Calu3 (cell line): ENCODE measurements around the gene LGMN. TPM values are rescaled to one million over a fixed set of nuclear protein-coding genes. Genes with fewer than 3 reads are reported as not detected.

ENCODE experiments used
- BruUV-seq: library from RNA; stranded (reverse); fragments of 400-500 nt; replicated peaks from 2 replicates; lab custom pipeline; 2021; lab: Mats Ljungman, UMichigan
- CTCF ChIA-PET: fragments of 300-600 bp; sonication (Branson Sonifier 250); formaldehyde crosslinking; loops from one replicate; lab custom pipeline; 2022; ENCODE audit warnings: antibody characterized with exemption; lab: Charles Lee
- DNase-seq: peaks from one replicate; pipeline ENCODE4 v3.0.0; 2022
- H3K27ac Mint-ChIP-seq: one replicate; pipeline ENCODE4 v1.8.0; 2022; ENCODE audit warnings: mixed read lengths; ENCODE audit not compliant: unreplicated experiment
- H3K27me3 Mint-ChIP-seq: one replicate; pipeline ENCODE4 v1.8.0; 2022; ENCODE audit warnings: mixed read lengths; ENCODE audit not compliant: unreplicated experiment
- H3K36me3 Mint-ChIP-seq: one replicate; pipeline ENCODE4 v1.8.0; 2022; ENCODE audit warnings: mild to moderate bottlenecking, moderate library complexity, mixed read lengths; ENCODE audit not compliant: insufficient read depth, unreplicated experiment
- H3K4me1 Mint-ChIP-seq: one replicate; pipeline ENCODE4 v1.8.0; 2022; ENCODE audit warnings: mild to moderate bottlenecking, low read depth, mixed read lengths; ENCODE audit not compliant: unreplicated experiment
- H3K4me3 Mint-ChIP-seq: one replicate; pipeline ENCODE4 v1.8.0; 2022; ENCODE audit warnings: mild to moderate bottlenecking, low read depth, moderate library complexity, mixed read lengths; ENCODE audit not compliant: unreplicated experiment
- H3K9me3 Mint-ChIP-seq: one replicate; pipeline ENCODE4 v1.8.0; 2022; ENCODE audit warnings: low read depth, mixed read lengths; ENCODE audit not compliant: unreplicated experiment
- CTCF ChIP-seq: fragments of 200-600 bp; IDR thresholded peaks from one replicate; pipeline ENCODE4 v1.8.0; 2022; ENCODE audit warnings: antibody characterized with exemption; ENCODE audit not compliant: unreplicated experiment
- intact Hi-C: fragments of 100-400 bp; cut with micrococcal nuclease; formaldehyde crosslinking; loops from one replicate; pipeline ENCODE4 v1.10.0; 2022; ENCODE audit not compliant: unreplicated experiment
- total RNA-seq: library from RNA; stranded (reverse); gene quantifications from 2 replicates; pipeline ENCODE4 v1.2.3, GENCODE V29; 2022

Gene LGMN
- total RNA-seq, 1 experiment from 2014 or later: 64.9 TPM

GRCh38 chr14:92703516-92703915 lies 44.9 kb downstream of the LGMN start:
- CTCF ChIA-PET: no interaction called here
- no TSS peak for BruUV-seq
- Mint-ChIP-seq H3K36me3 (peaks cover 14% of the 10 kb centered on the region), H3K4me1 (no peaks in the 10 kb centered on the region), H3K27ac (no peak overlapping the region), H3K4me3 (no peak overlapping the region), H3K27me3 (no peaks in the 10 kb centered on the region), H3K9me3 (no peaks in the 10 kb centered on the region)
- intact Hi-C loops: no loop called here
- DNase-seq: no peak
- TF ChIP-seq CTCF: no peak

GRCh38 chr14:92702441-92702918 lies 45.9 kb downstream of the LGMN start:
- no peaks in the 10 kb centered on the region for H3K4me1 Mint-ChIP-seq
- H3K27ac Mint-ChIP-seq: no peak overlapping the region
- no peak for TF ChIP-seq CTCF
- no peaks in the 10 kb centered on the region for H3K9me3 Mint-ChIP-seq
- intact Hi-C loops: no loop called here
- CTCF ChIA-PET: no interaction called here
- H3K27me3 Mint-ChIP-seq: peaks cover 7% of the 10 kb centered on the region
- no TSS peak for BruUV-seq
- H3K36me3 Mint-ChIP-seq: peaks cover 14% of the 10 kb centered on the region
- H3K4me3 Mint-ChIP-seq: no peak overlapping the region
- DNase-seq: no peak

- no peaks in the 10 kb centered on the region for H3K9me3 Mint-ChIP-seq
- peaks cover 14% of the 10 kb centered on the region for H3K27me3 Mint-ChIP-seq
- no peak for TF ChIP-seq CTCF
- CTCF ChIA-PET: no interaction called here
- no peaks in the 10 kb centered on the region for H3K4me1 Mint-ChIP-seq
- no peak overlapping the region for H3K27ac Mint-ChIP-seq
- DNase-seq: no peak
- no TSS peak for BruUV-seq
- H3K4me3 Mint-ChIP-seq: no peak overlapping the region
- peaks cover 14% of the 10 kb centered on the region for H3K36me3 Mint-ChIP-seq
- intact Hi-C loops: no loop called here
These were observed 46.6 kb downstream of the LGMN start for GRCh38 chr14:92701826-92702225.

GRCh38 chr14:92698393-92698792 lies 50.0 kb downstream of the LGMN start:
- Mint-ChIP-seq H3K36me3 (peaks cover 3% of the 10 kb centered on the region), H3K4me1 (no peaks in the 10 kb centered on the region), H3K4me3 (no peak overlapping the region), H3K9me3 (no peaks in the 10 kb centered on the region), H3K27me3 (peaks cover 40% of the 10 kb centered on the region), H3K27ac (no peak overlapping the region)
- DNase-seq: no peak
- no TSS peak for BruUV-seq
- CTCF ChIA-PET: no interaction called here
- no peak for TF ChIP-seq CTCF
- intact Hi-C loops: no loop called here
